Measurements from ENCODE around the gene TRIM44. TPM values are rescaled to one million over a fixed set of nuclear protein-coding genes. Genes with fewer than 3 reads are reported as not detected.
"Not testable (repeated sequence)": the region's sequence is repeated elsewhere in the genome, so short reads cannot be mapped to it uniquely, and the experiment has no call there.

TRIM44 gene
- polyA plus RNA-seq, 2 donors: 3.1 to 6.2 TPM

GRCh38 chr11:35753573-35753972, 91.0 kb downstream of the TRIM44 start:
- not testable (repeated sequence) for H3K36me3 ChIP-seq (ENCODE audit: control insufficient read depth in 2 of 2, insufficient read depth in 2 of 2, low read length in 1 of 2); H3K4me3 ChIP-seq (ENCODE audit: low read depth in 1 of 2, low read length in 2 of 2); H3K27ac ChIP-seq (ENCODE audit: low read depth in 2 of 2, low read length in 1 of 2); H3K9me3 ChIP-seq (ENCODE audit: control insufficient read depth in 2 of 2, insufficient read depth in 1 of 2, low read depth in 1 of 2, low read length in 1 of 2); H3K27me3 ChIP-seq (ENCODE audit: control insufficient read depth in 1 of 2, insufficient read depth in 2 of 2, low read length in 2 of 2); H3K4me1 ChIP-seq (ENCODE audit: control insufficient read depth in 2 of 2, insufficient read depth in 2 of 2, low read length in 1 of 2)
- 82 to 92% methylated on average over 6 of the region's 6 CpGs for WGBS, 2 donors

- H3K9me3 ChIP-seq (ENCODE audit: control insufficient read depth in 2 of 2, insufficient read depth in 1 of 2, low read depth in 1 of 2, low read length in 1 of 2); H3K4me3 ChIP-seq (ENCODE audit: low read depth in 1 of 2, low read length in 2 of 2); H3K36me3 ChIP-seq (ENCODE audit: control insufficient read depth in 2 of 2, insufficient read depth in 2 of 2, low read length in 1 of 2); H3K4me1 ChIP-seq (ENCODE audit: control insufficient read depth in 2 of 2, insufficient read depth in 2 of 2, low read length in 1 of 2); H3K27me3 ChIP-seq (ENCODE audit: control insufficient read depth in 1 of 2, insufficient read depth in 2 of 2, low read length in 2 of 2); H3K27ac ChIP-seq (ENCODE audit: low read depth in 2 of 2, low read length in 1 of 2): not testable (repeated sequence)
- 76% methylated on average over 8 of the region's 8 CpGs for WGBS, 2 donors
Observed at GRCh38 chr11:35759951-35760350, 97.4 kb downstream of the TRIM44 start.

- H3K36me3 ChIP-seq (ENCODE audit: control insufficient read depth in 2 of 2, insufficient read depth in 2 of 2, low read length in 1 of 2): no peaks in the 10 kb centered on the region
- no peak overlapping the region for H3K27ac ChIP-seq (ENCODE audit: low read depth in 2 of 2, low read length in 1 of 2)
- no peaks in the 10 kb centered on the region for H3K27me3 ChIP-seq (ENCODE audit: control insufficient read depth in 1 of 2, insufficient read depth in 2 of 2, low read length in 2 of 2)
- H3K4me3 ChIP-seq (ENCODE audit: low read depth in 1 of 2, low read length in 2 of 2): no peak overlapping the region
- H3K4me1 ChIP-seq (ENCODE audit: control insufficient read depth in 2 of 2, insufficient read depth in 2 of 2, low read length in 1 of 2): no peaks in the 10 kb centered on the region
- WGBS, 2 donors: 65 to 67% methylated on average over 1 of the region's 1 CpG
- H3K9me3 ChIP-seq (ENCODE audit: control insufficient read depth in 2 of 2, insufficient read depth in 1 of 2, low read depth in 1 of 2, low read length in 1 of 2): no peaks in the 10 kb centered on the region
Observed at GRCh38 chr11:35761899-35762298, 99.3 kb downstream of the TRIM44 start.

GRCh38 chr11:35763301-35763700, 100.7 kb downstream of the TRIM44 start:
- WGBS, 2 donors: 86 to 96% methylated on average over 1 of the region's 1 CpG
- H3K27me3 ChIP-seq (ENCODE audit: control insufficient read depth in 1 of 2, insufficient read depth in 2 of 2, low read length in 2 of 2): no peaks in the 10 kb centered on the region
- H3K4me1 ChIP-seq (ENCODE audit: control insufficient read depth in 2 of 2, insufficient read depth in 2 of 2, low read length in 1 of 2): no peaks in the 10 kb centered on the region
- no peak overlapping the region for H3K27ac ChIP-seq (ENCODE audit: low read depth in 2 of 2, low read length in 1 of 2)
- H3K4me3 ChIP-seq (ENCODE audit: low read depth in 1 of 2, low read length in 2 of 2): no peak overlapping the region
- H3K9me3 ChIP-seq (ENCODE audit: control insufficient read depth in 2 of 2, insufficient read depth in 1 of 2, low read depth in 1 of 2, low read length in 1 of 2): no peaks in the 10 kb centered on the region
- H3K36me3 ChIP-seq (ENCODE audit: control insufficient read depth in 2 of 2, insufficient read depth in 2 of 2, low read length in 1 of 2): no peaks in the 10 kb centered on the region

- Histone ChIP-seq H3K27ac (ENCODE audit: low read depth in 2 of 2, low read length in 1 of 2) (no peak overlapping the region), H3K4me1 (ENCODE audit: control insufficient read depth in 2 of 2, insufficient read depth in 2 of 2, low read length in 1 of 2) (no peaks in the 10 kb centered on the region), H3K9me3 (ENCODE audit: control insufficient read depth in 2 of 2, insufficient read depth in 1 of 2, low read depth in 1 of 2, low read length in 1 of 2) (no peaks in the 10 kb centered on the region), H3K27me3 (ENCODE audit: control insufficient read depth in 1 of 2, insufficient read depth in 2 of 2, low read length in 2 of 2) (no peaks in the 10 kb centered on the region), H3K36me3 (ENCODE audit: control insufficient read depth in 2 of 2, insufficient read depth in 2 of 2, low read length in 1 of 2) (no peaks in the 10 kb centered on the region), H3K4me3 (ENCODE audit: low read depth in 1 of 2, low read length in 2 of 2) (no peak overlapping the region)
- WGBS, 2 donors: 92 to 98% methylated on average over 4 of the region's 4 CpGs
Observed at GRCh38 chr11:35763765-35764164, 101.2 kb downstream of the TRIM44 start.

- H3K27me3 ChIP-seq (ENCODE audit: control insufficient read depth in 1 of 2, insufficient read depth in 2 of 2, low read length in 2 of 2): no peaks in the 10 kb centered on the region
- H3K36me3 ChIP-seq (ENCODE audit: control insufficient read depth in 2 of 2, insufficient read depth in 2 of 2, low read length in 1 of 2): no peaks in the 10 kb centered on the region
- H3K4me3 ChIP-seq (ENCODE audit: low read depth in 1 of 2, low read length in 2 of 2): no peak overlapping the region
- no peaks in the 10 kb centered on the region for H3K9me3 ChIP-seq (ENCODE audit: control insufficient read depth in 2 of 2, insufficient read depth in 1 of 2, low read depth in 1 of 2, low read length in 1 of 2)
- H3K4me1 ChIP-seq (ENCODE audit: control insufficient read depth in 2 of 2, insufficient read depth in 2 of 2, low read length in 1 of 2): no peaks in the 10 kb centered on the region
- H3K27ac ChIP-seq (ENCODE audit: low read depth in 2 of 2, low read length in 1 of 2): no peak overlapping the region
- 67 to 85% methylated on average over 6 of the region's 6 CpGs for WGBS, 2 donors
Observed at GRCh38 chr11:35764417-35764816, 101.8 kb downstream of the TRIM44 start.

GRCh38 chr11:35765211-35765610, 102.6 kb downstream of the TRIM44 start:
- 95 to 100% methylated on average over 1 of the region's 1 CpG for WGBS, 2 donors
- Histone ChIP-seq H3K4me3 (ENCODE audit: low read depth in 1 of 2, low read length in 2 of 2) (no peak overlapping the region), H3K36me3 (ENCODE audit: control insufficient read depth in 2 of 2, insufficient read depth in 2 of 2, low read length in 1 of 2) (no peaks in the 10 kb centered on the region), H3K4me1 (ENCODE audit: control insufficient read depth in 2 of 2, insufficient read depth in 2 of 2, low read length in 1 of 2) (no peaks in the 10 kb centered on the region), H3K27ac (ENCODE audit: low read depth in 2 of 2, low read length in 1 of 2) (no peak overlapping the region), H3K27me3 (ENCODE audit: control insufficient read depth in 1 of 2, insufficient read depth in 2 of 2, low read length in 2 of 2) (no peaks in the 10 kb centered on the region), H3K9me3 (ENCODE audit: control insufficient read depth in 2 of 2, insufficient read depth in 1 of 2, low read depth in 1 of 2, low read length in 1 of 2) (no peaks in the 10 kb centered on the region)

- Histone ChIP-seq H3K36me3 (ENCODE audit: control insufficient read depth in 2 of 2, insufficient read depth in 2 of 2, low read length in 1 of 2) (no peaks in the 10 kb centered on the region), H3K4me1 (ENCODE audit: control insufficient read depth in 2 of 2, insufficient read depth in 2 of 2, low read length in 1 of 2) (no peaks in the 10 kb centered on the region), H3K9me3 (ENCODE audit: control insufficient read depth in 2 of 2, insufficient read depth in 1 of 2, low read depth in 1 of 2, low read length in 1 of 2) (no peaks in the 10 kb centered on the region), H3K4me3 (ENCODE audit: low read depth in 1 of 2, low read length in 2 of 2) (no peak overlapping the region), H3K27me3 (ENCODE audit: control insufficient read depth in 1 of 2, insufficient read depth in 2 of 2, low read length in 2 of 2) (no peaks in the 10 kb centered on the region), H3K27ac (ENCODE audit: low read depth in 2 of 2, low read length in 1 of 2) (no peak overlapping the region)
- WGBS, 2 donors: 94 to 98% methylated on average over 4 of the region's 4 CpGs
Observed at GRCh38 chr11:35766651-35767050, 104.1 kb downstream of the TRIM44 start.

GRCh38 chr11:35770425-35770824, 107.8 kb downstream of the TRIM44 start:
- H3K4me1 ChIP-seq (ENCODE audit: control insufficient read depth in 2 of 2, insufficient read depth in 2 of 2, low read length in 1 of 2); H3K9me3 ChIP-seq (ENCODE audit: control insufficient read depth in 2 of 2, insufficient read depth in 1 of 2, low read depth in 1 of 2, low read length in 1 of 2); H3K36me3 ChIP-seq (ENCODE audit: control insufficient read depth in 2 of 2, insufficient read depth in 2 of 2, low read length in 1 of 2); H3K4me3 ChIP-seq (ENCODE audit: low read depth in 1 of 2, low read length in 2 of 2); H3K27me3 ChIP-seq (ENCODE audit: control insufficient read depth in 1 of 2, insufficient read depth in 2 of 2, low read length in 2 of 2); H3K27ac ChIP-seq (ENCODE audit: low read depth in 2 of 2, low read length in 1 of 2): not testable (repeated sequence)
- WGBS, 2 donors: 90 to 94% methylated on average over 1 of the region's 1 CpG

- no peak overlapping the region for H3K27ac ChIP-seq (ENCODE audit: low read depth in 2 of 2, low read length in 1 of 2)
- H3K9me3 ChIP-seq (ENCODE audit: control insufficient read depth in 2 of 2, insufficient read depth in 1 of 2, low read depth in 1 of 2, low read length in 1 of 2): no peaks in the 10 kb centered on the region
- no peaks in the 10 kb centered on the region for H3K36me3 ChIP-seq (ENCODE audit: control insufficient read depth in 2 of 2, insufficient read depth in 2 of 2, low read length in 1 of 2)
- H3K4me1 ChIP-seq (ENCODE audit: control insufficient read depth in 2 of 2, insufficient read depth in 2 of 2, low read length in 1 of 2): no peaks in the 10 kb centered on the region
- H3K4me3 ChIP-seq (ENCODE audit: low read depth in 1 of 2, low read length in 2 of 2): no peak overlapping the region
- WGBS, 2 donors: 96 to 97% methylated on average over 5 of the region's 5 CpGs
- no peaks in the 10 kb centered on the region for H3K27me3 ChIP-seq (ENCODE audit: control insufficient read depth in 1 of 2, insufficient read depth in 2 of 2, low read length in 2 of 2)
Observed at GRCh38 chr11:35771722-35772121, 109.1 kb downstream of the TRIM44 start.
